Measurements from ENCODE around the gene RPS6KB2. TPM values are rescaled to one million over a fixed set of nuclear protein-coding genes. Genes with fewer than 3 reads are reported as not detected.
A peak's percentile ranks its signal among the peaks of the same experiment; 100 is the strongest.

The RPS6KB2 gene
- total and polyA plus RNA-seq, 2 experiments from 2014 or later: 29.5 to 41.3 TPM

GRCh38 chr11:67397986-67398660 lies 30.2 kb upstream of the RPS6KB2 start (continued):
- TF ChIP-seq STAT1 (IDR thresholded peaks at IDR 0.05; ENCODE audit: unreplicated experiment) (no peak), ETS1 (IDR thresholded peaks at IDR 0.05) (no peak), EZH2 (IDR thresholded peaks at IDR 0.05; ENCODE audit: low read depth, unreplicated experiment) (no peak), JUNB (IDR thresholded peaks at IDR 0.05; ENCODE audit: unreplicated experiment) (no peak), REST (IDR thresholded peaks at IDR 0.05; ENCODE audit: unreplicated experiment) (no peak), CREB1 (CRISPR knock-in tag; IDR thresholded peaks at IDR 0.05; ENCODE audit: low read depth) (no peak), CTCF (conservative IDR thresholded peaks at IDR 0.05; ENCODE audit: low read depth in 2 of 2) (no peak)

GRCh38 chr11:67398661-67399563 lies 29.4 kb upstream of the RPS6KB2 start:
- Histone ChIP-seq H3K9me2 (ENCODE audit: insufficient read depth) (no peaks in the 10 kb centered on the region), H3K4me1 (ENCODE audit: insufficient read depth) (peaks cover 24% of the 10 kb centered on the region), H4K20me1 (replicated peaks; ENCODE audit: insufficient read depth) (peaks cover 8% of the 10 kb centered on the region; the same call in 1 of the 2 replicates), H3K79me2 (replicated peaks; ENCODE audit: insufficient read depth) (peaks cover 16% of the 10 kb centered on the region), H3K27me3 (ENCODE audit: insufficient read depth) (no peaks in the 10 kb centered on the region), H3K36me3 (ENCODE audit: insufficient read depth) (no peaks in the 10 kb centered on the region), H3K4me3 (no peak overlapping the region), H3K27ac (ENCODE audit: low read depth) (0 out of 2 replicates have a peak overlapping the region, but pooled peaks have one; percentile 32), H3F3A (replicated peaks; ENCODE audit: low read depth) (0 out of 2 replicates have a peak, but pooled peaks cover 4% of the 10 kb centered on the region), H2AFZ (no peak overlapping the region), H3K4me2 (no peak overlapping the region)
- Mint-ChIP-seq H3K27ac (no peak overlapping the region), H3K36me3 (ENCODE audit: low read depth) (peaks cover 38% of the 10 kb centered on the region), H3K9me3 (no peaks in the 10 kb centered on the region), H3K27me3 (ENCODE audit: insufficient read depth, low read depth, poor library complexity) (peaks cover 14% of the 10 kb centered on the region), H3K4me3 (peak overlapping the region; percentile 29; the same call in 1 of the 3 replicates), H3K4me1 (peaks cover 30% of the 10 kb centered on the region)
- no peak for DNase-seq (ENCODE audit: low spot score)
- no peak for ATAC-seq
- no peak for TF ChIP-seq ZNF114 (CRISPR knock-in tag; IDR thresholded peaks at IDR 0.05)
- TF ChIP-seq JUNB (IDR thresholded peaks at IDR 0.05; ENCODE audit: unreplicated experiment): no peak
- TF ChIP-seq REST (IDR thresholded peaks at IDR 0.05; ENCODE audit: unreplicated experiment): no peak
- no peak for TF ChIP-seq CREB1 (CRISPR knock-in tag; IDR thresholded peaks at IDR 0.05; ENCODE audit: low read depth)
